Raji (cell line): ENCODE data around the gene PRDM5.

Experiments used
- POLR2A ChIP-seq: IDR thresholded peaks from 2 replicates; pipeline ENCODE4 v1.6.1; 2011; ENCODE audit warnings: low read depth, low read length, control low read depth; ENCODE audit not compliant: insufficient read depth

PRDM5 gene

GRCh38 chr4:120682981-120683380 is 239.5 kb downstream of the PRDM5 start:
- no peak for TF ChIP-seq POLR2A

- TF ChIP-seq POLR2A = no peak
Measured at GRCh38 chr4:120680647-120681228, 241.8 kb downstream of the PRDM5 start.

DNA sequence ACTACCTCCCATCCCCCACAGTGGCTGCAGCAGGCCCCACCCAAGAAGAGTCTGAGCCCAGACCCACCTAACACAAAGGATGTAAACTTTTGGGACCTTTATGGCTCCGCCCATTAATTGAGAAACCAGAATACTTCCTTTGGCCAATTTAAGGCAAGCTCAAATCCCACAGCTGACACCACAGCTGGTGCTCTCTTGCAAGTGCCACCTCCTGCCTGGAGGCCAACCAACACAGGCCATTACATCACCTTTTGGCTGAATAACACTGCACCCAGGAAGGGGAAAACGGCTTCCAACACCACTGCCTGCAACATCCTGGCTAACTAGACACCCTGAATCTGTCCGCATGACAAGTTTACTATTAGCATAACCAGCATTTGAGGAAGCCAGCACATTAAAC is 248.8 kb downstream of the PRDM5 start:
- no peak for TF ChIP-seq POLR2A

DNA sequence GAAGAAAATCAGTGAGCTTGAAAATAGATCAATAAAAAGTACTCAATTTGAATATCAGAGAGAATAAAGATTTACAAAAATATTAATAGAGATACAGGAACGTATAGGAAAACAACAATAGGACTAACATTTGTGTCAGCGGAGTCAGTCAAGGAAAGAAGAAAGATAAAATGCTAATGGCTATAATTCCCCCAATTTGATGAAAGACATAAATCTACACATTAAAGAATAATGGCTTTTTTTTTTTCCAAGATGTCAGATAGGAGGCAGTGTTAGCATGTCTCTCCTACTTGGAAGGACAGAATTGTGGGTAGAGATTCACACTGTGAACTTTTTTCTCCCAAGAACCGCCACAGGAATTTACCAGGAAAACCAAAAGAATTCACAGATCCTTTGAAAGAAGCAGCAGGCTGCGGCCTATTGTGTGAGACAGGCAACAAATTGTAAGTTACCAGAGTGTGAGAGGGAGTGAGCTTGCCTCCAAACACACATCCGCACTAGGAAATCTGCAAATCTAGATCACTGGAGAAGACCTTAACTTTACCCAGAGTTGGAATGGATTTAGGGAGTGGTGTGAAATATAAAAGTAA is 249.9 kb downstream of the PRDM5 start:
- no peak for TF ChIP-seq POLR2A

DNA sequence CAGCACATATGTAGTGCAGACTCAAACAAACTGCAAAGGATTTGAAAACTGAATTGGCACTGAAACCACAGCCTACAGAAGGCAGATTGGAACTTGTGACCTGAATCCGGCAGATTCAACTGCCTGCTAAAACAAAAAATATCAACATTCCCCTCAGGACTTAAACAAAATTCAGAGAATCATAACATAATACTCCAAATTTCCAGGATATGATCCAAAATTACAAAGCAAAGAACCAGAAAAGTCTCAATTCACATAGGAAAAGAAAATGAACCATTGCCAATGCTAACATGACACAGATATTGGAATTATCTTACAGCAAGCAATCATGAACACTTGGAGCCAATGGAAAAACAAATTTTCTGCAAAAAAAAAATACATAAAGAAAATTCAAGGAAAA is 250.4 kb downstream of the PRDM5 start:
- TF ChIP-seq POLR2A = no peak

- no peak for TF ChIP-seq POLR2A
Measured at GRCh38 chr4:120671538-120671937, 251.0 kb downstream of the PRDM5 start.

DNA sequence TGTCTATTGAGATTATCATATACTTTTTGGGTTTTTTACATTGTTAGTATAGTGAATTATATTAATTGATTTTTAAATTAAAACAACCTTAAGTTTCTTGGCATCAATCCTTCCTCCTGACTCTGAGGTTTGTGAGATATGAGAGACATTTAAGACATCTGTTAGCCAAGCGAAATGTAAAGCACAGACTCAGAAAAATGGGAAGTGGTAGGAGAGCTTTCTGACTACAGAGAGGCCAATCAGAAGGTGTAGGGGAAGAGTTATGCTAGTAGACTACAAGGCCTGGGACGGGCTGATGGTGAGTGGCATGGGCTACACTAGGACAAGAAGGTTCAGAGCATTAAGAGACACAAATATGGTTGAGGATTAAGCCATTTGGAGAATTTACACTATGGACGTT is 255.4 kb downstream of the PRDM5 start:
- no peak for TF ChIP-seq POLR2A

DNA sequence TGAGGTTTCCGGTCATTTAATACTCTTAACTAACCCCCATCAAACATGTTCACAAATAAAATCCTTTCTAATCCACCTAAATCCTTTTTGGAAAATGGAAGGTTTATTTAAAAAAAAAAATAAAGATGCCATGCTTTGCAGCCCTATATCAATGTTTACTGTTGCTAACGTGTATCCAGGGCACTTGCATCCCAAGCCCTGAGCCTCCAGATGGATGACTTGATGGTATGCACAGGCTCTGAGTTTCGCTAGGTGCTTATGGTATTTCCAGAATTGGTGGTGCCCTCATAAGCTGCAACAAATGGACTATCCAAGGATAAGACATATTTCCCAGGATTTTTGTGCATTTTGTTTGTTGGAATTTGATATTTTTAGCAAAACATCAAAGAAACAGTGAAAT is 257.7 kb downstream of the PRDM5 start:
- no peak for TF ChIP-seq POLR2A

DNA sequence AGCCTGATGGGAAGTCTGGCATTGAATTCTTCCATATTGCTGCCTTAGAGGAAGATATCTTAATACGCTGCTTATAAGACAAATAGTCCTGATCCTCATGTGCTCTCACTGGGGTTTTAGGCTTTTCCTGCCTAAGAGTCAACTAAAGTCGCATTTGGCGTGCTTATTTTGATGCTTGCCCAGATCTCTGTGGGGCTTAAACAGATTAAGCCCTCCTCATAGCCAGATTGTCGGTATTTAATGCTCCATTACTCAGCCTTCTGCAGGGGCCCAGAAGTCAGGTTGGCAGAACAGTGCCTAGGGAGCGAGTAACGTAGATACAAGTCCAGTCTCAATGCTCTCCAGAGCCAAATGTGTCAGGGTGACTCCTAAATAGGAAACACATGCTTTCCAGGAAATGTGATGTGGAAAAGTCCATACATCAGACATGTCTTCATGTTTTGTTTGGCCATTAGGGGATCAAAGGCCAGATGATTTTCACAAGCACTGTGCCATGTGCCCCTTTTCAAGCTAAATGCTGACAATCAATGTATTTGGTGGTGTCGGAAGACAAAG is 262.8 kb downstream of the PRDM5 start:
- no peak for TF ChIP-seq POLR2A

DNA sequence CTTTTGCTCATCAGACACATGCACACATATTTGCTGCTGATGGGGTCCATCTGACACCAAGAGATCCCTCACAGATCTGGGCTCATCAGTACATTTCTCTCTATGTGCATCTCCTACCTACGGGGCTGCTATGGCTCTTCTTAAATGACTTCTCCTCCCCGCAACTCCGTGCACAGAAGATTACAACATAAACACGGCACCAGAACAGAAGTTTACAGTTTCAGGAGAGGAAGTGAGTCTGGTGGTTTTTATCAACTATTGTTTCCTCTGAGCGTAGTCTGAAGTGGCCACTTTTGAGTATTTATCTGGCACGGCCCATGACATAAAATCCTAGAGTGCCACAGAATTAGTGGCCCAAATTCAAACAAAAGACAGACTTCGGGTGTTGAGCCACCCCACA is 263.8 kb downstream of the PRDM5 start:
- TF ChIP-seq POLR2A = no peak

DNA sequence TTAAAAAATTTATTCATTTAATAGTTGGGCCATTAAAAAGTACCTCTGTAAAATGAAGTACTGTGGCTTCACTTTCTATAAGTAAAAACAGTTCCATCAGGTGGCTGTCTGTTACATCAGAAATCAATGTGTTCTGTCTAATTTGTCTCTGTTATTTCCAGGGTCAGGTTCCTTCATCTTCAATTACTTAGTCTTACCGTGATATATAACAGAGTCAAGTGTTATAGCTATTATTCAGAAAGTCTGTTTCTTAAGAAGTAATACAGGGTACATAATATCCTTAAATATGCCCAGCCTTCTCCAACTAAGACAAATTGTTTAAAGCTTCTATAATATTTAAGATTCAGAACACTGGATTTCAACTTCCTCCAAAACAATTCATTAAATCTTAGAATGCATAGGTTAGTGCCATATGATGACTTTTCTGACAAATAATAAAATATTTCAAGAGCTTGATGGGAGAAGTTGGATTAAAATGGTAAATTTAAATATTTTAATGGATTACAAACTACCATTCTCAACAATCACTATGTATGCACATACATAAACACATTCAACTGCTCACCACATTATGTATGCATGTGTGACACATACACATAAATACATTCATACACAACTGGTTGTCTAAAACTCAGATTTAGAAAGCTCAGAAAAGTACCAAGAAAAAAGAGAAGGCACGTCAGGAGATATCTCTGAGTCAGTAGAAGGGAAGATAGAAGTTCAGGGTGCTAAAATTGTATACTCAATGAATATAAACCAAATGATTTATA is 268.5 kb downstream of the PRDM5 start:
- no peak for TF ChIP-seq POLR2A
